H1 (cell line): Measurements from ENCODE around the gene ATL3. TPM values are rescaled to one million over a fixed set of nuclear protein-coding genes. Genes with fewer than 3 reads are reported as not detected.

ENCODE experiments used
- CTCF ChIA-PET: fragments of 300-600 bp; sonication (Branson Sonifier 250); formaldehyde crosslinking; loops from one replicate; lab custom pipeline; 2021; ENCODE audit not compliant: partially characterized antibody; lab: Charles Lee
- POLR2A ChIA-PET: fragments of 300-600 bp; sonication (Branson Sonifier 250); formaldehyde crosslinking; loops from one replicate; lab custom pipeline; 2021; ENCODE audit warnings: inconsistent platforms; ENCODE audit not compliant: partially characterized antibody; lab: Charles Lee
- DNase-seq, 2 experiments: peaks; one replicate each; pipeline versions ENCODE4 v3.0.0 to v3.0.0-alpha.2; 2010 to 2022; ENCODE audit warnings: low spot score in 2 of 2, low read depth in 1 of 2, mixed read lengths in 1 of 2
- FAIRE-seq: peaks from 2 replicates; lab custom pipeline; 2011; peaks lifted over from hg19 to GRCh38; lab: Jason Lieb, UNC
- H2AFZ ChIP-seq: 2 replicates; pipeline ENCODE4 v1.8.1; 2012; ENCODE audit warnings: low read length, inconsistent platforms
- H2AK5ac ChIP-seq: 2 replicates; pipeline ENCODE4 v1.6.1; 2013; ENCODE audit warnings: low read depth, low read length
- H2BK120ac ChIP-seq: replicated peaks from 2 replicates; pipeline ENCODE3; 2013; ENCODE audit warnings: low read depth, low read length, inconsistent platforms
- H2BK12ac ChIP-seq: 2 replicates; pipeline ENCODE4 v1.6.1; 2013; ENCODE audit warnings: low read depth, low read length
- H2BK15ac ChIP-seq: 2 replicates; pipeline ENCODE4 v1.6.1; 2013; ENCODE audit warnings: low read length
- H2BK20ac ChIP-seq: 2 replicates; pipeline ENCODE4 v1.6.1; 2013; ENCODE audit warnings: low read length
- H2BK5ac ChIP-seq: 2 replicates; pipeline ENCODE4 v1.6.1; 2013; ENCODE audit warnings: low read depth, low read length
- H3K14ac ChIP-seq: 2 replicates; pipeline ENCODE4 v1.6.1; 2013; ENCODE audit warnings: inconsistent platforms; ENCODE audit not compliant: insufficient read length
- H3K18ac ChIP-seq: 2 replicates; pipeline ENCODE4 v1.6.1; 2013; ENCODE audit warnings: low read length; ENCODE audit errors: extremely low read depth
- H3K23ac ChIP-seq: 2 replicates; pipeline ENCODE4 v1.6.1; 2013; ENCODE audit warnings: inconsistent platforms; ENCODE audit not compliant: insufficient read length
- H3K23me2 ChIP-seq: 2 replicates; pipeline ENCODE4 v1.6.1; 2013; ENCODE audit warnings: low read depth, low read length
- H3K27ac ChIP-seq: 2 replicates; pipeline ENCODE4 v1.6.1; 2011; ENCODE audit warnings: low read depth, low read length, inconsistent platforms
- H3K27me3 ChIP-seq, 4 experiments: replicated peaks in 1 of 4; 1 replicate in 1 of 4; 2 replicates in 3 of 4; pipeline versions ENCODE4 v1.6.1 to v1.8.1; 2011 to 2013; ENCODE audit warnings: low read length in 3 of 4, mild to moderate bottlenecking in 3 of 4, inconsistent platforms in 2 of 4, mixed read lengths in 2 of 4, moderate library complexity in 1 of 4; ENCODE audit not compliant: control insufficient read depth in 3 of 4, insufficient read depth in 3 of 4; ENCODE audit errors: extremely low read depth in 1 of 4
- H3K36me3 ChIP-seq, 4 experiments: 2 replicates each; pipeline versions ENCODE4 v1.6.1 to v1.8.1; 2011 to 2013; ENCODE audit warnings: mild to moderate bottlenecking in 4 of 4, low read length in 3 of 4, moderate library complexity in 2 of 4, control low read depth in 1 of 4, inconsistent platforms in 1 of 4; ENCODE audit not compliant: insufficient read depth in 4 of 4, control insufficient read depth in 2 of 4
- H3K4ac ChIP-seq: replicated peaks from 2 replicates; pipeline ENCODE3; 2013; ENCODE audit warnings: low read length, low read depth, mixed read lengths, inconsistent platforms; ENCODE audit not compliant: insufficient read length
- H3K4me1 ChIP-seq, 4 experiments: replicated peaks in 1 of 4; 1 replicate in 1 of 4; 2 replicates in 3 of 4; pipeline versions ENCODE4 v1.6.1 to v1.8.1; 2011 to 2013; ENCODE audit warnings: low read length in 3 of 4, inconsistent platforms in 2 of 4, mixed read lengths in 1 of 4; ENCODE audit not compliant: insufficient read depth in 4 of 4, control insufficient read depth in 3 of 4
- H3K4me2 ChIP-seq, 2 experiments: 2 replicates each; pipeline versions ENCODE4 v1.6.1 to v1.8.1; 2011 to 2013; ENCODE audit warnings: low read depth in 2 of 2, low read length in 2 of 2, control low read depth in 1 of 2, inconsistent platforms in 1 of 2, mild to moderate bottlenecking in 1 of 2; ENCODE audit not compliant: insufficient read depth in 1 of 2
- H3K4me3 ChIP-seq, 4 experiments: fragments of 200-600, 300-600 bp in 1 of 4; sonication (generic), shearing (Covaris generic), sonication (Bioruptor Twin) in 1 of 4; 2 replicates each; pipeline versions ENCODE4 v1.5.1 to v1.8.1; 2011 to 2016; ENCODE audit warnings: low read length in 4 of 4, low read depth in 3 of 4, control low read depth in 2 of 4, inconsistent platforms in 2 of 4, mild to moderate bottlenecking in 2 of 4, mixed read lengths in 1 of 4, moderate library complexity in 1 of 4; ENCODE audit not compliant: insufficient read depth in 2 of 4; ENCODE audit errors: extremely low read depth in 1 of 4
- H3K56ac ChIP-seq: replicated peaks from 2 replicates; pipeline ENCODE3; 2013; ENCODE audit warnings: low read depth, mild to moderate bottlenecking, mixed read lengths, low read length, inconsistent platforms; ENCODE audit not compliant: insufficient read length
- H3K79me1 ChIP-seq: 2 replicates; pipeline ENCODE4 v1.6.1; 2013; ENCODE audit warnings: low read depth, low read length, control low read depth
- H3K79me2 ChIP-seq, 2 experiments: 2 replicates each; pipeline versions ENCODE4 v1.6.1 to v1.8.1; 2012 to 2013; ENCODE audit warnings: low read length in 2 of 2, mild to moderate bottlenecking in 2 of 2, inconsistent platforms in 1 of 2; ENCODE audit not compliant: insufficient read depth in 2 of 2, control insufficient read depth in 1 of 2
- H3K9ac ChIP-seq, 4 experiments: replicated peaks in 1 of 4; 1 replicate in 1 of 4; 2 replicates in 3 of 4; pipeline versions ENCODE4 v1.6.1 to v1.8.1; 2011 to 2013; ENCODE audit warnings: low read depth in 3 of 4, low read length in 3 of 4, control low read depth in 2 of 4, mild to moderate bottlenecking in 2 of 4, moderate library complexity in 2 of 4, inconsistent platforms in 1 of 4; ENCODE audit errors: extremely low read depth in 1 of 4
- H3K9me3 ChIP-seq, 2 experiments: 2 replicates each; pipeline versions ENCODE4 v1.6.1 to v1.8.1; 2012 to 2013; ENCODE audit warnings: mild to moderate bottlenecking in 2 of 2, moderate library complexity in 2 of 2, control low read depth in 1 of 2, inconsistent platforms in 1 of 2, low read depth in 1 of 2, low read length in 1 of 2, mixed read lengths in 1 of 2; ENCODE audit not compliant: insufficient read depth in 2 of 2
- H4K20me1 ChIP-seq, 2 experiments: replicated peaks in 1 of 2; 2 replicates each; pipeline versions ENCODE3 to v1.8.1; 2011 to 2013; ENCODE audit warnings: inconsistent platforms in 2 of 2, low read length in 2 of 2, mild to moderate bottlenecking in 1 of 2; ENCODE audit not compliant: insufficient read depth in 2 of 2, control insufficient read depth in 1 of 2
- H4K5ac ChIP-seq: 2 replicates; pipeline ENCODE4 v1.6.1; 2013; ENCODE audit warnings: low read length, low read depth, mixed read lengths, inconsistent platforms; ENCODE audit not compliant: insufficient read length
- H4K8ac ChIP-seq: 2 replicates; pipeline ENCODE4 v1.8.0; 2013; ENCODE audit warnings: mild to moderate bottlenecking, moderate library complexity, low read length, inconsistent platforms; ENCODE audit not compliant: insufficient read depth; ENCODE audit errors: extremely low read depth
- H4K91ac ChIP-seq: replicated peaks from 2 replicates; pipeline ENCODE3; 2013; ENCODE audit warnings: low read length, mixed read lengths, inconsistent platforms; ENCODE audit not compliant: insufficient read length
- RXRA ChIP-seq: IDR thresholded peaks from 2 replicates; pipeline ENCODE4 v1.6.1; 2011; ENCODE audit warnings: low read depth, mild to moderate bottlenecking, low read length, moderate library complexity; ENCODE audit not compliant: insufficient read depth
- WGBS, 2 experiments: shearing (Covaris generic) in 1 of 2; methylation state at CpG; one replicate each; pipeline versions ENCODE4 v1.1.6 to v1.1.7; 2013 to 2015; ENCODE audit warnings: low lambda C conversion rate in 2 of 2, mixed read lengths in 2 of 2, inconsistent platforms in 1 of 2, low coverage in 1 of 2, missing lambda C conversion rate in 1 of 2; ENCODE audit not compliant: insufficient replicate concordance in 2 of 2, insufficient coverage in 1 of 2, insufficient read length in 1 of 2; ENCODE audit errors: extremely low coverage in 1 of 2, missing lambda C conversion rate in 1 of 2; 5-methylcytosine and 5-hydroxymethylcytosine counted together
- polyA plus RNA-seq, 7 experiments: library from polyadenylated mRNA; depleted of rRNA in 3 of 7; stranded (reverse) in 5 of 7; unstranded in 2 of 7; fragments of >200 nt in 5 of 7; fragments of 200-250 nt in 2 of 7; gene quantifications; 1 replicate in 5 of 7; 2 replicates in 1 of 7; 4 replicates in 1 of 7; pipeline versions ENCODE4 v1.2.1 to v1.2.3, GENCODE V29; 2011 to 2013; ENCODE audit warnings: missing spikeins in 2 of 7, mixed read lengths in 2 of 7
- total RNA-seq: library from RNA; stranded (reverse); fragmentation: NEBNext Ultra II Directional; extraction: Animal tissue kit (Norgen Biotek cat#: 25700); gene quantifications from 2 replicates; pipeline ENCODE4 v1.2.1, GENCODE V29; 2021

The ATL3 gene
- total and polyA plus RNA-seq, 2 of the 8 experiments (the other 6 are each of a cell fraction or from before 2014, with no cell fraction given), result 7.8 to 24.5 TPM

GRCh38 chr11:63611395-63611747 is 59.8 kb downstream of the ATL3 start:
- H3K4me1 ChIP-seq, result peaks cover 12 to 31% (median 15%) of the 10 kb centered on the region in 4 experiments
- no peak overlapping the region for H3K27ac ChIP-seq
- no peak overlapping the region for H2BK12ac ChIP-seq
- CTCF ChIA-PET, result no interaction called here
- no peak overlapping the region for H4K8ac ChIP-seq
- H2BK5ac ChIP-seq, result no peak overlapping the region
- no peak overlapping the region for H2BK20ac ChIP-seq
- no peak overlapping the region for H4K5ac ChIP-seq
- peak overlapping the region in 2 of 4 experiments; percentile 2 to 39; a peak in 3 of 8 replicates for H3K4me3 ChIP-seq
- H3K9me3 ChIP-seq, result no peaks in the 10 kb centered on the region
- H4K91ac ChIP-seq, result no peak overlapping the region
- H3K56ac ChIP-seq, result no peak overlapping the region
- H3K23ac ChIP-seq, result no peak overlapping the region
- peaks cover 7% of the 10 kb centered on the region; the same call in 1 of the 2 replicates for H3K23me2 ChIP-seq
- no peak for TF ChIP-seq RXRA
- H3K79me2 ChIP-seq, result peaks cover 12 to 61% of the 10 kb centered on the region in 2 experiments
- no peak overlapping the region for H2BK15ac ChIP-seq
- H3K36me3 ChIP-seq, result no peaks in the 10 kb centered on the region
- H3K4me2 ChIP-seq, result peak overlapping the region; percentile 57 to 64
- 58% methylated on average over 1 of the region's 1 CpG; no CpG with 5 or more reads in 1 of the 2 experiments for WGBS, 2 experiments
- peaks cover 14% of the 10 kb centered on the region; the same call in 1 of the 2 replicates for H3K79me1 ChIP-seq
- POLR2A ChIA-PET, result no interaction called here
- H3K4ac ChIP-seq, result no peak overlapping the region
- H2AK5ac ChIP-seq, result no peak overlapping the region
- no peak overlapping the region for H2AFZ ChIP-seq
- no peak for DNase-seq
- no peaks in the 10 kb centered on the region for H3K27me3 ChIP-seq
- FAIRE-seq, result no peak
- H3K9ac ChIP-seq, result no peak overlapping the region
- H4K20me1 ChIP-seq, result no peaks in the 10 kb centered on the region
- no peak overlapping the region for H3K14ac ChIP-seq
- no peak overlapping the region for H2BK120ac ChIP-seq
- H3K18ac ChIP-seq, result no peak overlapping the region
